ENCODE measurements around the gene ASGR1. TPM values are rescaled to one million over a fixed set of nuclear protein-coding genes. Genes with fewer than 3 reads are reported as not detected.

ASGR1 gene
- total and polyA plus RNA-seq, 2 donors (not counting 1 experiment from before 2014, with no cell fraction given), result 0.32 to 0.43 TPM

GRCh38 chr17:7184091-7184488, 4.9 kb upstream of the ASGR1 start:
- POLR2A ChIA-PET, result interaction anchor here (0.6 kb wide), 1 partner anchor 14 kb away, joined by 4 read pairs; no protein-coding TSS in a partner anchor

More at GRCh38 chr17:7184091-7184488, 4.9 kb upstream of the ASGR1 start:
- H3K4me1 ChIP-seq (ENCODE audit: control insufficient read depth in 2 of 2, insufficient read depth in 2 of 2, low read length in 2 of 2), result no peaks in the 10 kb centered on the region
- no peak overlapping the region for H3K27ac Mint-ChIP-seq
- no peaks in the 10 kb centered on the region for H4K20me1 ChIP-seq (ENCODE audit: control insufficient read depth, insufficient read depth, low read length, poor library complexity, severe bottlenecking)
- no peak overlapping the region for H3K27ac ChIP-seq (ENCODE audit: low read length in 2 of 2)
- no peaks in the 10 kb centered on the region for H3K9me3 Mint-ChIP-seq (ENCODE audit: insufficient read depth)
- no peak overlapping the region for H3K4me2 ChIP-seq (replicated peaks; ENCODE audit: low read depth, low read length, poor library complexity, severe bottlenecking)
- 40% methylated on average over 6 of the region's 14 CpGs for WGBS (ENCODE audit: insufficient coverage)
- no peaks in the 10 kb centered on the region for H3K79me2 ChIP-seq (ENCODE audit: control insufficient read depth, insufficient read depth, low read length)
- intact Hi-C loops (cut with micrococcal nuclease), result no loop called here
- no peak overlapping the region for H3K9ac ChIP-seq (ENCODE audit: low read length)
- CTCF ChIA-PET, result interaction anchor here (0.6 to 1.0 kb wide), 2 partner anchors 165 to 201 kb away, joined by 3 read pairs; no protein-coding TSS in a partner anchor
- peaks cover 0 to 1% (median 0%) of the 10 kb centered on the region in 4 experiments for H3K27me3 ChIP-seq (replicated peaks in 1 of 4; ENCODE audit: control extremely low read depth in 1 of 4, control insufficient read depth in 3 of 4, insufficient read depth in 4 of 4, low read length in 3 of 4)
- H3K4me1 Mint-ChIP-seq, result peaks cover 3% of the 10 kb centered on the region
- H3K4me3 Mint-ChIP-seq, result no peak overlapping the region
- ATAC-seq (ENCODE audit: low read depth) (no peak), DNase-seq (no peak)
- H3K27me3 Mint-ChIP-seq, result peaks cover 8% of the 10 kb centered on the region
- H2AFZ ChIP-seq (ENCODE audit: insufficient read depth, low read depth, low read length, poor library complexity, severe bottlenecking), result no peak overlapping the region
- H3K4me3 ChIP-seq (ENCODE audit: control extremely low read depth in 1 of 5, extremely low read depth in 1 of 5, insufficient read depth in 1 of 5, low read depth in 2 of 5, low read length in 4 of 5), result no peak overlapping the region
- H3K9me3 ChIP-seq (ENCODE audit: control extremely low read depth in 1 of 3, control insufficient read depth in 2 of 3, insufficient read depth in 1 of 3, low read length in 2 of 3), result no peaks in the 10 kb centered on the region
- no peaks in the 10 kb centered on the region for H3K36me3 ChIP-seq (replicated peaks in 1 of 2; ENCODE audit: control extremely low read depth in 1 of 2, control insufficient read depth in 1 of 2, extremely low read depth in 1 of 2, insufficient read depth in 2 of 2, low read length in 1 of 2)
- TF ChIP-seq EZH2 (IDR thresholded peaks at IDR 0.05; ENCODE audit: borderline replicate concordance, insufficient read depth, low read depth, low read length, poor library complexity, severe bottlenecking) (no peak), CTCF (IDR thresholded peaks at IDR 0.05) (no peak)
